Hepatocyte (in vitro differentiated cells): ENCODE results near the gene MAGEC1. TPM values are rescaled to one million over a fixed set of nuclear protein-coding genes. Genes with fewer than 3 reads are reported as not detected.

Source experiments
- DNase-seq: peaks from one replicate; pipeline ENCODE4 v3.0.0-alpha.2; 2016; ENCODE audit warnings: low spot score
- H2AFZ ChIP-seq: fragments of 200-600 bp; sonication (generic); 2 replicates; pipeline ENCODE4 v1.6.0; 2016; ENCODE audit warnings: antibody characterized with exemption, mild to moderate bottlenecking
- H3K27ac ChIP-seq: fragments of 200-600 bp; sonication (generic); 2 replicates; pipeline ENCODE4 v1.5.1; 2016; ENCODE audit warnings: mild to moderate bottlenecking
- H3K27me3 ChIP-seq: fragments of 200-600 bp; sonication (generic); 2 replicates; pipeline ENCODE4 v1.6.1; 2016
- H3K36me3 ChIP-seq: fragments of 200-600 bp; sonication (generic); replicated peaks from 2 replicates; pipeline ENCODE4 v1.5.1; 2016; ENCODE audit warnings: low read depth; ENCODE audit not compliant: insufficient read depth
- H3K4me1 ChIP-seq: fragments of 200-600 bp; sonication (generic); 2 replicates; pipeline ENCODE4 v1.5.1; 2016; ENCODE audit warnings: mild to moderate bottlenecking, moderate library complexity; ENCODE audit not compliant: insufficient read depth
- H3K4me2 ChIP-seq: fragments of 200-600 bp; sonication (generic); 2 replicates; pipeline ENCODE4 v1.6.0; 2016
- H3K4me3 ChIP-seq: fragments of 200-600 bp; sonication (generic); 2 replicates; pipeline ENCODE4 v1.5.1; 2016; ENCODE audit warnings: mild to moderate bottlenecking
- H3K79me2 ChIP-seq: fragments of 200-600 bp; sonication (generic); 2 replicates; pipeline ENCODE4 v1.6.0; 2017; ENCODE audit warnings: mild to moderate bottlenecking
- H3K9me2 ChIP-seq: fragments of 200-600 bp; sonication (generic); replicated peaks from 2 replicates; pipeline ENCODE4 v1.6.0; 2017; ENCODE audit warnings: mild to moderate bottlenecking; ENCODE audit not compliant: insufficient read depth
- H3K9me3 ChIP-seq: fragments of 200-600 bp; sonication (generic); 2 replicates; pipeline ENCODE4 v1.5.1; 2016; ENCODE audit warnings: low read depth, mild to moderate bottlenecking
- H4K20me1 ChIP-seq: fragments of 200-600 bp; sonication (generic); 2 replicates; pipeline ENCODE4 v1.6.0; 2016; ENCODE audit warnings: mild to moderate bottlenecking; ENCODE audit not compliant: insufficient read depth, poor library complexity, severe bottlenecking
- EZH2 ChIP-seq: fragments of 200-600 bp; sonication (generic); IDR thresholded peaks from 2 replicates; pipeline ENCODE4 v1.6.1; 2016; ENCODE audit warnings: antibody characterized with exemption, mild to moderate bottlenecking, borderline replicate concordance
- EZH2phosphoT487 ChIP-seq: fragments of 200-600 bp; sonication (generic); IDR thresholded peaks from one replicate; pipeline ENCODE4 v1.6.1; 2018; ENCODE audit warnings: antibody characterized with exemption, mild to moderate bottlenecking, low read depth, moderate library complexity; ENCODE audit not compliant: unreplicated experiment, severe bottlenecking
- WGBS: methylation state at CpG from one replicate; pipeline ENCODE4 v1.1.6; 2016; ENCODE audit warnings: low lambda C conversion rate; ENCODE audit errors: missing lambda C conversion rate; 5-methylcytosine and 5-hydroxymethylcytosine counted together
- polyA plus RNA-seq: library from polyadenylated mRNA; unstranded; fragments of >200 nt; fragmentation: Nextera tagmentation; extraction: Ambion mirVana; gene quantifications from 2 replicates; pipeline ENCODE4 v1.2.1, GENCODE V29; 2016
- total RNA-seq: library from RNA; depleted of rRNA; stranded (reverse); fragments of >200 nt; gene quantifications from 2 replicates; pipeline ENCODE4 v1.2.3, GENCODE V29; 2014
- TF ChIP-seq, protein P1 (sequence below): fragments of 200-600 bp; sonication (generic); IDR thresholded peaks from 2 replicates; pipeline ENCODE4 v1.5.1; 2016; ENCODE audit warnings: antibody characterized with exemption, mild to moderate bottlenecking; ENCODE audit not compliant: poor library complexity

The MAGEC1 gene
- total and polyA plus RNA-seq, 2 experiments from 2014 or later = not detected

DNA sequence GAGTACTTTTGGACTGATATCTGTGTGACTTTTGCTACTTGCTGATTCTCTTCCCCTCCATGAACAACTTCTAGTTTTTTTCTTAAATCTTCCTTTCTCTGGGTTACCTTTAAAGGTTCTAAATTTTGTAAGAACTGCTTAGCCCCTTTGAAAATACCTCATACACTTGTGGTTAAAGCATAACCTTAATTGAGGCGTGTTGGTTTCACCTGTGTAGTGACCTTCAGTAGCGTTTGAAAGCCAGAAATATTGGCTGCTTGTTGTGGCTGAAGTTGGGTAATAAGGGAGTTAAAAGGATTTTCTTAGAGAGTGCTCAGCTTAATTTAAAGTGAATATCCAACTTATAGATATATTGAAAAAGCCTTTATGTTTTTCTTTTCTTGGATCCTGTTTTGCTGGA, 32.0 kb downstream of the MAGEC1 start:
- DNase-seq = no peak

DNA sequence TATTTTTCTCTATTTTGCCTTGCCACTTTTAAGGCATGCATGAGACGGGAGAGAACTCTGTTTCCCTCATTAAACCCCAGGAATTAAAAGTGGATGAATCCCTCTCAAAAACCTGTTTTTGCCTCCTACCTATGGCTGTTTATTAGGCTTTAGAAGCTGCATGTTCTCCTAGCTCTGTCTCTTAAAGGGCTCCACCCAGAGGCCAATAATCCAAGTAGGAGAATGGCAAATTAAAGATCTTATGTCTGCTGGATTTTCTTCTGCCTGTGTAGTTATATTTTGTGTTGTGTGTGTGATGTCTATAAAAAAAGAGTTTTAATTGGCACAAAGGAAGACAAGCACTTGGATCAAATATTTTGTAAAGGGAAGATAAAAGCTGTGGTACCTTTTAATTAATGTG, 32.4 kb downstream of the MAGEC1 start:
- Histone ChIP-seq H3K79me2 (no peaks in the 10 kb centered on the region), H3K9me3 (no peaks in the 10 kb centered on the region), H3K27ac (no peak overlapping the region), H3K27me3 (no peaks in the 10 kb centered on the region), H3K4me1 (no peaks in the 10 kb centered on the region), H4K20me1 (no peaks in the 10 kb centered on the region), H3K36me3 (no peaks in the 10 kb centered on the region), H3K4me3 (no peak overlapping the region), H3K4me2 (no peak overlapping the region), H2AFZ (no peak overlapping the region), H3K9me2 (no peaks in the 10 kb centered on the region)
- TF ChIP-seq, protein P1, sequence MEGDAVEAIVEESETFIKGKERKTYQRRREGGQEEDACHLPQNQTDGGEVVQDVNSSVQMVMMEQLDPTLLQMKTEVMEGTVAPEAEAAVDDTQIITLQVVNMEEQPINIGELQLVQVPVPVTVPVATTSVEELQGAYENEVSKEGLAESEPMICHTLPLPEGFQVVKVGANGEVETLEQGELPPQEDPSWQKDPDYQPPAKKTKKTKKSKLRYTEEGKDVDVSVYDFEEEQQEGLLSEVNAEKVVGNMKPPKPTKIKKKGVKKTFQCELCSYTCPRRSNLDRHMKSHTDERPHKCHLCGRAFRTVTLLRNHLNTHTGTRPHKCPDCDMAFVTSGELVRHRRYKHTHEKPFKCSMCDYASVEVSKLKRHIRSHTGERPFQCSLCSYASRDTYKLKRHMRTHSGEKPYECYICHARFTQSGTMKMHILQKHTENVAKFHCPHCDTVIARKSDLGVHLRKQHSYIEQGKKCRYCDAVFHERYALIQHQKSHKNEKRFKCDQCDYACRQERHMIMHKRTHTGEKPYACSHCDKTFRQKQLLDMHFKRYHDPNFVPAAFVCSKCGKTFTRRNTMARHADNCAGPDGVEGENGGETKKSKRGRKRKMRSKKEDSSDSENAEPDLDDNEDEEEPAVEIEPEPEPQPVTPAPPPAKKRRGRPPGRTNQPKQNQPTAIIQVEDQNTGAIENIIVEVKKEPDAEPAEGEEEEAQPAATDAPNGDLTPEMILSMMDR = no peak
- WGBS = 67% methylated on average over 1 of the region's 1 CpG
- no peak for DNase-seq

More for the DNA sequence above, 32.0 kb downstream of the MAGEC1 start:
- Histone ChIP-seq H3K4me1 (no peaks in the 10 kb centered on the region), H3K4me3 (no peak overlapping the region), H3K9me3 (no peaks in the 10 kb centered on the region), H4K20me1 (no peaks in the 10 kb centered on the region), H3K9me2 (no peaks in the 10 kb centered on the region), H3K4me2 (no peak overlapping the region), H3K27ac (no peak overlapping the region), H2AFZ (no peak overlapping the region), H3K79me2 (no peaks in the 10 kb centered on the region), H3K27me3 (no peaks in the 10 kb centered on the region), H3K36me3 (no peaks in the 10 kb centered on the region)
- TF ChIP-seq EZH2phosphoT487 (no peak), EZH2 (no peak)
- TF ChIP-seq, protein P1 = no peak
- WGBS = 69% methylated on average over 2 of the region's 2 CpGs

DNA sequence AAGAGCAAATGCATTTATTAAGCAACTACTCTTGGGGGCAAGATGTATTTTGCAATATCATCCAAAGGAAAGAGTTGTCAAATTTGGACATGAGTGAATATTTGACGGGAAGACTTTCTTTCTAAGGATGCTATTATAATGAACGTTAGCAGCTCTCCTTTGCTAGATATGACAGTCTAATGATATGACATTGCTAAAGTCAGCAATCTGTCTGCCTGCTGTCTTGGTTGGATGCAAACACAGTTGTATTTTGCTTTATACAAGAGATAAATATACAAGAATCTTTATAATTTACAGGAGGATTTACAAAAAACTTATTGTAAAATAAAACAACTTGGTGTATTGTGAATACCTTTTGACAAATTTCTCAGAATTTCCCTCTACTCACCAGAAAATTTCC, 37.5 kb downstream of the MAGEC1 start:
- Histone ChIP-seq H3K36me3 (no peaks in the 10 kb centered on the region), H2AFZ (no peak overlapping the region), H3K9me2 (no peaks in the 10 kb centered on the region), H3K4me2 (no peak overlapping the region), H3K9me3 (no peaks in the 10 kb centered on the region), H3K27me3 (no peaks in the 10 kb centered on the region), H3K4me1 (no peaks in the 10 kb centered on the region), H3K4me3 (no peak overlapping the region), H3K79me2 (no peaks in the 10 kb centered on the region), H4K20me1 (no peaks in the 10 kb centered on the region), H3K27ac (no peak overlapping the region)
- no peak for DNase-seq
- 82% methylated on average over 2 of the region's 2 CpGs for WGBS
- TF ChIP-seq EZH2phosphoT487 = no peak
- TF ChIP-seq, protein P1 = no peak
- TF ChIP-seq EZH2 = no peak

DNA sequence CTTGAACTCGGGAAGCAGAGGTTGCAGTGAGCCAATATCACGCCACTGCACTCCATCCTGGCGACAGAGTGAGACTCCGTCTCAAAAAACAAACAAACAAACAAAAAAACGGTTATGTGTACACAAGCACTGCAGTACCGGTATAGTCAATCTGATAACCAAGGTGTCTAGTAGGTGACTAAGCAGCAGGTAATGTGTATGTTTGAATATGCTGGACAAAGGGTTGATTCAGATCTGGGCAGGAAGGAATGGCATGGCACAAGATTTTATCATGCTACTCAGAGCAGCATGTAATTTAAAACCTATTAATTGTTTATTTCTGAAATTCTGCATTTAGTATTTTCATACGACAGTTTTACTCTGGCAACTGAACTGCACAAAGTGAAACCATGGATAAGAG, 41.7 kb downstream of the MAGEC1 start:
- Histone ChIP-seq H3K27ac (no peak overlapping the region), H3K4me3 (no peak overlapping the region), H3K27me3 (no peaks in the 10 kb centered on the region), H3K4me2 (no peak overlapping the region), H4K20me1 (no peaks in the 10 kb centered on the region), H3K36me3 (no peaks in the 10 kb centered on the region), H3K9me3 (no peaks in the 10 kb centered on the region), H3K79me2 (no peaks in the 10 kb centered on the region), H3K4me1 (no peaks in the 10 kb centered on the region), H3K9me2 (no peaks in the 10 kb centered on the region), H2AFZ (no peak overlapping the region)
- DNase-seq = no peak
- WGBS = 60% methylated on average over 7 of the region's 7 CpGs
- TF ChIP-seq EZH2phosphoT487 = no peak
- TF ChIP-seq, protein P1 = no peak
- TF ChIP-seq EZH2 = no peak
